ENCODE results near the gene EHBP1L1.

EHBP1L1 gene

DNA sequence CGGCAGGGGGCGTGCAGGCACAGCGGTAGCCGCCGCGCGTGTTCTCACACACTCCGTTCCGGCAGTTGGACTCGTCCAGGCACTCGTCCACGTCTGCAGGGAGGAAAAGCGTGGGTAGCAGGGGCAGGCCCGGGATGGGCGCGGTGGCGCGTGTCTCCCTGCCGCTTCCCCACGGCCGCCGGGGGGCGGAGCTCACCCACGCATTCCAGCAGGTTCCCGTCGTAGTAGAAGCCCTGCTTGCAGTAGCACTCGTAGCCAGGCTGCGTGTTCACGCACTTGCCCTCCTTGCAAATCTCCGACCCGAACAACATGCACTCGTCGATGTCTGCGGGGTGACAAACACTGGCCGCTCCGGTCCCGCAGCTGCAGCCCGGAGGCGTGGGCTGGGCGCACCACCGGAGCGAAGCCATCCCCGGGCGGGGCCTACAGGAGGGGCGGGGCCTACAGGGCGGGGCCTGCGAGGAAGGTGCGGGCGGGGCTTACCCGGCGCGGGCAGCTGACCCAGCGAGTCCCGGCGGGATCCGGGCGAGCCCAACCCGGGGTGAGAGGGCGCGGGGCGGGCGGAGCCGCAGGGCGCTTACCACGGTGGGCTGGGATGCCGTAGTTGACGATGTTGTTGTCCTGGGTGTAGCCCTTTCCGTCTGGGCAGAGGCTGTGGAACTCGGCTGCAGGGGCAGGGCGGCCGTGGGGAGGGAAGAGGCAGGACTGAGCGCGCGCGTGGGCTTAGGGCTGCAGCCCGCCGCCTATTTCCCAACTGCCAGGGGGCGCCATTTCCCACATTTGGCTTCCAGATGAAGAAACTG lies 35.4 kb upstream of the EHBP1L1 start:
- Mint-ChIP-seq H3K9me3 (no peaks in the 10 kb centered on the region), H3K4me3 (peak overlapping the region; percentile 89), H3K27ac (peak overlapping the region; percentile 87), H3K27me3 (no peaks in the 10 kb centered on the region), H3K4me1 (peaks cover 26% of the 10 kb centered on the region), H3K36me3 (no peaks in the 10 kb centered on the region)

DNA sequence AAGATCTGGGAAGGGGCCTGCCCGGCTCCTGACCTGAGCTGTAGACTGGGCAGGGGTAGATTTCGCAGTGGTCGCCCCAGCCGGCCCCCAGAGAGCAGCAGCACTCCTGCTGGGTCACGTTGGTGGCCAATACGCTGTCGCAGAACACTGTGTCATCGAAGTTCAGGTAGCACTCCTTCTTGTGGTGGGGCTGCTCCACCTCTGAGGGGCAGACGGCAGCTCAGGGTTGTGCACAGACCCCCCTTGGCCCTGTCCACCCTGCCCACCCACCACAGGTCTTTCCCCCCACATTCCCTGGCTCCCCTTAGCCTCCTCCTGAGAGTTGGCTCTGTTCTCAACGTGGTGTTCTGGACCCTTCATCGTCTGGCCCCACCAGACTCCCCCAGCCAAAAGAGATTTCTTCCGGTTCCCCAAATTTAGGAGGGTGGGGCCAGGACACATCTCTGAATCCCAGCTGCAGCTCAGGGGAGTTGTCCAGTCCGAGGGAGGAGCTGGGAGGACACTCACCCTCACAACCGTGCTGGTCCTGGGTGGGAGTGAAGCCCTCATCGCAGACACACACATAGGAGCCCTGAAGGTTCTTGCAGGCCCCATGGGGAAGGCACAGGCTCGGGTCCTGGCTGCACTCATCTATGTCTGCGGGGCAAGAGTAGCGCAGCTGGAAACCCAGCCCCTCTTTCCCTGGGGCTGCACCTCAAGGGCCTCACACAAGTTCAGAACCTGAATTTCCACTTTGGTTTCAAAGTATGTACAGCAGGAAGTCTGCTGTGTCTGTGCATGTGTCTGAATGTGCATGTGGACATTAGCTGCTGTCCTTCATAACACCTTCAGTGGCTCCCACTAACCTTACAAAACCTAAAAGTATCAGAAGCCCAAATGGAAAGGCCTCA lies 34.5 kb upstream of the EHBP1L1 start:
- no peaks in the 10 kb centered on the region for H3K9me3 Mint-ChIP-seq
- H3K27ac Mint-ChIP-seq, result no peak overlapping the region
- peaks cover 34% of the 10 kb centered on the region for H3K4me1 Mint-ChIP-seq
- no peaks in the 10 kb centered on the region for H3K27me3 Mint-ChIP-seq
- H3K36me3 Mint-ChIP-seq, result no peaks in the 10 kb centered on the region
- peak overlapping the region; percentile 89 for H3K4me3 Mint-ChIP-seq

- no peaks in the 10 kb centered on the region for H3K36me3 Mint-ChIP-seq
Measured at GRCh38 chr11:65542738-65543390, 33.0 kb upstream of the EHBP1L1 start.

GRCh38 chr11:65545853-65546216 lies 30.0 kb upstream of the EHBP1L1 start:
- H3K4me3 Mint-ChIP-seq, result peak overlapping the region; percentile 68
- peaks cover 1% of the 10 kb centered on the region for H3K36me3 Mint-ChIP-seq
- no peaks in the 10 kb centered on the region for H3K27me3 Mint-ChIP-seq
- H3K9me3 Mint-ChIP-seq, result no peaks in the 10 kb centered on the region
- H3K27ac Mint-ChIP-seq, result peak overlapping the region; percentile 85
- peaks cover 63% of the 10 kb centered on the region for H3K4me1 Mint-ChIP-seq

More at GRCh38 chr11:65542738-65543390, 33.0 kb upstream of the EHBP1L1 start:
- Mint-ChIP-seq H3K4me1 (peaks cover 44% of the 10 kb centered on the region), H3K4me3 (no peak overlapping the region), H3K27me3 (no peaks in the 10 kb centered on the region), H3K9me3 (no peaks in the 10 kb centered on the region), H3K27ac (no peak overlapping the region)

DNA sequence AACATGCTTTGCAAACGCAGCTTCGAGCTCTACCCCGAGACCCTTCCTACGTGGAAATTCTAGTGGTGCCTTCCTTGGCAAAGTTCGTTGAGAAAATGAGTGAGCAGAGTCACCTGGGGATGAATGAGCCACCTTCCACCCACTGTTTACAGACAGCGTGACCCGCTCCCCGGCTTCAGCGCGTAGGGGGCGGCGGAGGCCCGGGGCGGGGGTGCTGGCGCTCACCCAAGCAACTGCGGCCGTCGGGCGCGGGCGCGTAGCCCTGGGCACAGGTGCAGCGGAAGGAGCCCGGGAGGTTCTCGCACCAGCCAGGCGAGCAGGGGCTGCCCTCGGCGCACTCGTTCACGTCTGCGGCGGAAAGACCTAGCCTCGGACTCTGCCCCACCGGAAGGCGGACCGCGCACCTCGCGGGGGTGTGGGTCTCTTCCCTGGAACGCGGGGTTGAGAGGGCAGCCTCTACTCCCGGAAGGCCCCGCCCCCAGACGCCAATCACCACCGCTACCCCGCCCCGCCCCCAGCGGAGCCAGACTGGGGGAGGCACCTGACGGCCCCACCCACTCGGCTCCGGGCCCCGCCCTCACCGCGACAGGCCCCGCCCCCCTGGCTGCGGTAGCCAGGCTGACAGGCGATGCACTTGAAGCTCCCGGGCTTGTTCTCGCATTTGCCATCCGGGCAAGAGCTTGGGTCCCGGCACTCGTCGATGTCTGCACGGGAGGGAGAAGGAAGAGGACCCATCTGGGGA lies 29.5 kb upstream of the EHBP1L1 start:
- Mint-ChIP-seq H3K27ac (peak overlapping the region; percentile 85), H3K4me1 (peaks cover 63% of the 10 kb centered on the region), H3K27me3 (no peaks in the 10 kb centered on the region), H3K4me3 (peak overlapping the region; percentile 76), H3K36me3 (peaks cover 1% of the 10 kb centered on the region), H3K9me3 (no peaks in the 10 kb centered on the region)

- peaks cover 3% of the 10 kb centered on the region for H3K36me3 Mint-ChIP-seq
- peak overlapping the region; percentile 55 for H3K4me3 Mint-ChIP-seq
- no peaks in the 10 kb centered on the region for H3K27me3 Mint-ChIP-seq
- H3K27ac Mint-ChIP-seq, result no peak overlapping the region
- H3K4me1 Mint-ChIP-seq, result peaks cover 69% of the 10 kb centered on the region
- H3K9me3 Mint-ChIP-seq, result no peaks in the 10 kb centered on the region
Measured at GRCh38 chr11:65547446-65548125, 28.3 kb upstream of the EHBP1L1 start.

DNA sequence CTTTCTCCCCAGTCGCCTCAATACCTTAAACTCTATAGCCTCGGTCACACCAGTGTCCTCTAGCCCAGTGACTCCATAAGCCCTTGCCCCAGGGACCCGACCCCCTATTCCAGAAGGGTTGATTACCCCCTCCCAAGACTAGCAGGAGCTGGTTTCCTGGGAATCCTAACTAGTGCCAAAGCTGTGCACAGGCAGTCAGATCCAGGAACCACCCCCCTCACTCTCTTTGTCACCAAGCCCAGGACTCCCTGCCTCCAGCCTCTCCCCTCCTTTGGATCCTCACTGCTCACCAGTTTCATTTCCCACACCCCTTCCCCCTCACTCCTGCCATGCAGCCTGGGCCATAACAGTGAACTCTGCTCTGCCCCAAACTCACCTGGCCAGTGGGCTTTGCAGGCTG lies 27.5 kb upstream of the EHBP1L1 start:
- Mint-ChIP-seq H3K36me3 (peaks cover 3% of the 10 kb centered on the region), H3K27me3 (no peaks in the 10 kb centered on the region), H3K9me3 (no peaks in the 10 kb centered on the region), H3K27ac (no peak overlapping the region), H3K4me3 (peak overlapping the region; percentile 55), H3K4me1 (peaks cover 74% of the 10 kb centered on the region)

DNA sequence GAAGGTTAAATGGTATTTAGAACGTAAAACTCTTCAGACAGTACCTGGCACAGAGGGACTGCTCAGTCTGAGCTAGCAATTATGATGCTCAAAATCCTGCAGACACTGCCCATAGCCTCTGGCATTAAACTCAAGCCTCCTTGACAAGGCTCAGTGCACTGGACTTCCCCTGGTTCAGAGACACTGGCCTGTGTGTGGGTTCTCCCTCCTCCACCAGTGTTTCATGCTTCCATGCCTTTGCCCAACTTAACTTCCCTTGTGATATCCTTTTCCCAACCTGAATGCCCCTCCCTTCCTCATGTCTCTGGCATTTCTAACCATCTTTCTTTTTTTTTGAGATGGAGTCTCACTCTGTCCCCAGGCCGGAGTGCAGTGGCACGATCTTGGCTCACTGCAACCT lies 26.8 kb upstream of the EHBP1L1 start:
- Mint-ChIP-seq H3K27me3 (no peaks in the 10 kb centered on the region), H3K27ac (peak overlapping the region; percentile 92), H3K4me1 (peaks cover 70% of the 10 kb centered on the region)

DNA sequence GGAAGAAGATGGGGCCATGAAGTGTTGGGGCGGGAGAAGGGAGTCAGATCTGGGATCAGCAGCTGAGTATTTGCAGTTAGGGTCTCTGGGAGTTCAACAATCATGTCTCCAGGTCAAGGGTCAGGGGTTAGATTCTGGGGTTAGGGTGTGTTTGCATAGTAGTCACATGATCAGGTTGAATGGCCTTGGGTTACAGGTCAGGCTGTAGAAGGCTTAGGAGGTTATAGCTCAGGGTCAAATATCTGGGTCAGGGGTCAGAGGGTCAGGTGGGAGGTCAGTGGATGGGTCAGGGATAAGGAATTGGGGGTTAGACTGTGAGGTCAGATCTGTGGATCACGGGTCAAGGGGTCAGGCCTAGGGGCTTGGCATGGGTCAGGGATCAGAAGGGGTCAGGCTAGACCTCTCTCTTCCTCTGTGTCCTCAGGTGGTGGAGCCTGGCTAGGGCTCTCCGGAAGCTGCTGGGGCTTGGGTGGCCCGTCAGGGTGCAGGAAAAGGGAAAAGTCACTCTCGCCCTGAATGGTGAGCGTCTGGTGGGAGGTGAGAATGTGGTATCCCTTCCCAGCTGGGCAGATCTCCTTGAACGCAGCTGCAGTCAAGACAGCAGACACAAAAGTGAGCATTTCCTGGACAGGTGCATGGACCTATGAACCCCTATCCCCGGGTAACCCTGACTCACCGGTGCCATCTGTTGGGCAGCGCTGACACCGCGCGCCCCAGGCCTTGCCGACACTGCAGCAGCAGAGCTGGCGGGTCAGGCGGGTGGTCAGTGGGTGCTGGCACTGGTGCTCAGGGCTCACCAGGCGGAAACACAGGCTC lies 24.1 kb upstream of the EHBP1L1 start:
- Mint-ChIP-seq H3K9me3 (no peaks in the 10 kb centered on the region), H3K4me3 (no peak overlapping the region), H3K27me3 (no peaks in the 10 kb centered on the region), H3K27ac (peak overlapping the region; percentile 47), H3K4me1 (peaks cover 73% of the 10 kb centered on the region), H3K36me3 (peaks cover 3% of the 10 kb centered on the region)

More for the DNA sequence above, 26.8 kb upstream of the EHBP1L1 start:
- Mint-ChIP-seq H3K9me3 (no peaks in the 10 kb centered on the region), H3K4me3 (no peak overlapping the region), H3K36me3 (peaks cover 3% of the 10 kb centered on the region)

DNA sequence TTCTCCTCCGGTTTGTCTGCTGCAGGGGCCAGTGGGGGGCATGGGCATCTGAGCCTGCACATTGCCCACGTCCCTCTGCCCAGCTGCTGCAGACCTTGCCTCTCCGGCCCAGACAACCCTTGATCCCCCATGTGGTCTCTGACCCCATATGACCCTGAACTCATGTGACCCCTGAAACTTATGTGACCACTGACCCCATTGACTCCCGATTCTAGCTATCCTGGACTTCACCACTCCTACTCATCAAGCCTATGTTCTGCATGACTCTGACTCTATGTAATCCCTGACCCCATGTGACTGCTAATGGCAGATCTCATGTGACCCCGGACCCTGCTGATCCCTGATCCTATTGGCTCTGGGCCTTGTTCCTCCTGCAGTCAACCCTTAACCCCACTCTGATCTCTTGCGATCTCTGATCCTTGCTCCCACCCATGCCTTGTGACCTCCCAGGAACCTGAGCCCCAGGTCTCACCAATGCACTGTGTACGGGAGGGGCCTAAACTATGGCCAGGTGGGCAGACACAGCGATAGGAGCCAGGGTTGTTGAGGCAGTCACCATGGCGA lies 23.4 kb upstream of the EHBP1L1 start:
- no peaks in the 10 kb centered on the region for H3K27me3 Mint-ChIP-seq
- H3K36me3 Mint-ChIP-seq, result peaks cover 3% of the 10 kb centered on the region
- H3K4me3 Mint-ChIP-seq, result peak overlapping the region; percentile 47
- peaks cover 75% of the 10 kb centered on the region for H3K4me1 Mint-ChIP-seq
- no peaks in the 10 kb centered on the region for H3K9me3 Mint-ChIP-seq
- no peak overlapping the region for H3K27ac Mint-ChIP-seq

- Mint-ChIP-seq H3K4me1 (peaks cover 66% of the 10 kb centered on the region), H3K36me3 (peaks cover 3% of the 10 kb centered on the region), H3K27me3 (no peaks in the 10 kb centered on the region), H3K4me3 (peak overlapping the region; percentile 30), H3K9me3 (no peaks in the 10 kb centered on the region), H3K27ac (no peak overlapping the region)
Measured at GRCh38 chr11:65553301-65554001, 22.4 kb upstream of the EHBP1L1 start.

DNA sequence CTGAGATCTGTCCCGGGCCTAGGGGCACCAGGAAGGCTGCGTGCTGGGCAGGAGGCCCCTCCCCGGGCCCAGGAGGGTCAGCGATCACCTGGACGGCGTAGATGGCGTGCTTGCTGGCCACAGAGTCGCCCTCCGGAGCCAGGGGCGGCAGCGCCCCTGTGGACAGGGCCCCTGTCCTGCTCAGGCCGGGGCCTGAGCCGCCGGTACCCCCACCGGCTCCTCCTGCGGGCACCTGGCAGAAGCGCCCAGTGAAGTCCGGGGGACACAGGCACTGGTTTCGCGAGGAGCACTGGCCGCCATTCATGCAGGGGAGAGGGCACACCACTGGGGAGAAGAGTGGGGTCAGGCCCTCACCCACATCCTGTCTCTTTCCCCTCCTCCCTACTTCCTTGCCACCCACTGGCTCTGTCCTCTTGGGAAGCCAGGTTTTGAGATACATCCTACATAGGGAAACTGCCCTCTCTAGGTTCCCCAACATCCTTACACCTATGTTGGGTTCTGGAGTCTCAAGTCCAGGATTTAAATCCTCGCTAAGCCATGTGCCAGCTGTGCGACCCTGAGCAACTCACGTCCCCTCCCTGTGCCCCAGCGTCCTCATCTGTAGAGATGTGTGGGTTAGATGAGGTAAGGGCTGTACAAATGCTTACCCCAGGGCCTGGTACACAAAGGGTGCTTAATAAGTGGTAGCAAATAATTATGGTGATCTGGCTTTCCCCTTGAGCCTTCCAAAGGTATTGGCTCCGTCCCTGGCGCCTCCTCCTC lies 21.6 kb upstream of the EHBP1L1 start:
- Mint-ChIP-seq H3K27ac (peak overlapping the region; percentile 73), H3K9me3 (no peaks in the 10 kb centered on the region), H3K4me1 (peaks cover 61% of the 10 kb centered on the region)

More for the DNA sequence above, 21.6 kb upstream of the EHBP1L1 start:
- Mint-ChIP-seq H3K27me3 (no peaks in the 10 kb centered on the region), H3K4me3 (peak overlapping the region; percentile 63), H3K36me3 (peaks cover 3% of the 10 kb centered on the region)

Data from activated naive CD4-positive, alpha-beta T cell treated with anti-CD3 and anti-CD28 coated beads, Interleukin-2, amount 50 U/mL, for 24 hours (primary cell).